C4-2B (cell line): ENCODE measurements around the gene LARP4B.

Source experiments
- CTCF ChIP-seq: fragments of 450-650 bp; conservative IDR thresholded peaks from 2 replicates; pipeline ENCODE4 v1.5.1; 2017; ENCODE audit warnings: mild to moderate bottlenecking
- ZFX ChIP-seq: fragments of 450-650 bp; IDR thresholded peaks from 2 replicates; pipeline ENCODE4 v1.6.1; 2017

GRCh38 chr10:970311-971149 lies 39.0 kb upstream of the LARP4B start:
- TF ChIP-seq CTCF = no peak
- TF ChIP-seq ZFX = no peak
